Measurements from ENCODE around the gene CHID1. TPM values are rescaled to one million over a fixed set of nuclear protein-coding genes. Genes with fewer than 3 reads are reported as not detected.

Gene CHID1
- total RNA-seq, 4 donors from 2014 or later: 75.0 to 144 (median 93.8) TPM

GRCh38 chr11:955154-956063, 44.8 kb upstream of the CHID1 start:
- WGBS, 2 donors: 75 to 78% methylated on average over 11 to 15 of the region's 15 CpGs
- no peaks in the 10 kb centered on the region for H3K27me3 ChIP-seq
- peaks cover 8 to 15% of the 10 kb centered on the region in 2 donors for H3K4me1 ChIP-seq
- no peak overlapping the region for H3K4me3 ChIP-seq (replicated peaks in 1 of 3)
- intact Hi-C loops (cut with DNase I): no loop called here
- H3K9me3 ChIP-seq: no peaks in the 10 kb centered on the region
- DNase-seq: peak; percentile 16 to 24
- no peak overlapping the region for H3K27ac ChIP-seq
- H3K36me3 ChIP-seq: peaks cover 1 to 8% of the 10 kb centered on the region in 2 donors
- TF ChIP-seq POLR2A (IDR thresholded peaks at IDR 0.05): no peak
- TF ChIP-seq CTCF (IDR thresholded peaks at IDR 0.05): no peak

GRCh38 chr11:954392-955153, 44.0 kb upstream of the CHID1 start:
- intact Hi-C loops (cut with DNase I): no loop called here
- 81 to 83% methylated on average over 5 of the region's 5 CpGs for WGBS, 2 donors

GRCh38 chr11:953512-953911, 42.9 kb upstream of the CHID1 start:
- DNase-seq: no peak
- intact Hi-C loops (cut with DNase I): no loop called here
- 87 to 94% methylated on average over 13 of the region's 13 CpGs for WGBS, 2 donors
- no peak for TF ChIP-seq POLR2A (IDR thresholded peaks at IDR 0.05)
- TF ChIP-seq CTCF (IDR thresholded peaks at IDR 0.05): no peak
- H3K4me3 ChIP-seq (replicated peaks in 1 of 3): no peak overlapping the region
- H3K4me1 ChIP-seq: peaks cover 8 to 15% of the 10 kb centered on the region in 2 donors
- no peaks in the 10 kb centered on the region for H3K27me3 ChIP-seq
- H3K27ac ChIP-seq: no peak overlapping the region
- H3K9me3 ChIP-seq: no peaks in the 10 kb centered on the region
- no peaks in the 10 kb centered on the region for H3K36me3 ChIP-seq

More at GRCh38 chr11:954392-955153, 44.0 kb upstream of the CHID1 start:
- peaks cover 8 to 15% of the 10 kb centered on the region in 2 donors for H3K4me1 ChIP-seq
- H3K27me3 ChIP-seq: no peaks in the 10 kb centered on the region
- no peak for DNase-seq
- peaks cover 0 to 1% of the 10 kb centered on the region in 2 donors for H3K36me3 ChIP-seq
- H3K4me3 ChIP-seq (replicated peaks in 1 of 3): no peak overlapping the region
- TF ChIP-seq CTCF (IDR thresholded peaks at IDR 0.05) (no peak), POLR2A (IDR thresholded peaks at IDR 0.05) (no peak)
- H3K9me3 ChIP-seq: no peaks in the 10 kb centered on the region
- no peak overlapping the region for H3K27ac ChIP-seq

- H3K27ac ChIP-seq: no peak overlapping the region
- TF ChIP-seq CTCF (IDR thresholded peaks at IDR 0.05): no peak
- no peak for TF ChIP-seq POLR2A (IDR thresholded peaks at IDR 0.05)
- no peaks in the 10 kb centered on the region for H3K9me3 ChIP-seq
- intact Hi-C loops (cut with DNase I): no loop called here
- H3K4me3 ChIP-seq (replicated peaks in 1 of 3): no peak overlapping the region
- no peaks in the 10 kb centered on the region for H3K27me3 ChIP-seq
- no peaks in the 10 kb centered on the region for H3K36me3 ChIP-seq
- WGBS, 2 donors: 86 to 87% methylated on average over 18 of the region's 18 CpGs
- H3K4me1 ChIP-seq: peaks cover 8 to 15% of the 10 kb centered on the region in 2 donors
- DNase-seq: no peak
Observed at GRCh38 chr11:952406-953385, 42.1 kb upstream of the CHID1 start.
